Suprapubic skin (tissue), 4 donors: Measurements from ENCODE around the gene FAM131C.

Source experiments
- EP300 ChIP-seq: sonication (generic); formaldehyde crosslinking; IDR thresholded peaks from one replicate; pipeline ENCODE4 v1.6.1; 2017; ENCODE audit warnings: antibody characterized with exemption
- POLR2A ChIP-seq, 2 donors: fragments of 450-650 bp; IDR thresholded peaks; one replicate each; pipeline ENCODE4 v1.6.1; 2017; ENCODE audit warnings: antibody characterized with exemption in 2 of 2, mild to moderate bottlenecking in 2 of 2, moderate library complexity in 2 of 2
- POLR2AphosphoS5 ChIP-seq, 3 donors: sonication (generic); formaldehyde crosslinking; IDR thresholded peaks; one replicate each; pipeline ENCODE4 v1.6.1; 2017; ENCODE audit warnings: antibody characterized with exemption in 3 of 3
- TF ChIP-seq, protein P1 (sequence below), 2 donors: fragments of 200-600 bp in 1 of 2; fragments of 450-650 bp in 1 of 2; sonication (generic) in 1 of 2; IDR thresholded peaks; one replicate each; pipeline ENCODE4 v1.5.1; 2016 to 2019; ENCODE audit warnings: antibody characterized with exemption in 2 of 2, mild to moderate bottlenecking in 1 of 2, moderate library complexity in 1 of 2

DNA sequence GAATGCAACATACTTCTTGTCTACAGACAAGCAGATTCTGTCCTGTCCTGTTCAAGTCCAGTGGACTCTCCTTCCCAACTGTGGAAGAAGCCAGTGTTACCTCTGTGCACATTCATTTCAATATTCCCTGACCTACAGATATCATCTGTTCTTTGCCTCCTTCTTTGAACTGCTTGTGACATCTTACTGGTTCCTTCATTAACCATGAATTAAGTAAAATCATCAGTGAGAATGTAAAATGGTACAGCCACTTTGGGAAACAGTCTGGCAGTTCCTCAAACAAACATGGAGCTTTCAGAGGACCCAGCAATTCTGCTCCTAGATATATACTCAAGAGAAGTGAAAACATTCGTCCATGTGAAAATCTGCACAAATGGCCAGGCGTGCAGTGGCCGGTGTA, 62.6 kb downstream of the FAM131C start:
- TF ChIP-seq, protein P1, sequence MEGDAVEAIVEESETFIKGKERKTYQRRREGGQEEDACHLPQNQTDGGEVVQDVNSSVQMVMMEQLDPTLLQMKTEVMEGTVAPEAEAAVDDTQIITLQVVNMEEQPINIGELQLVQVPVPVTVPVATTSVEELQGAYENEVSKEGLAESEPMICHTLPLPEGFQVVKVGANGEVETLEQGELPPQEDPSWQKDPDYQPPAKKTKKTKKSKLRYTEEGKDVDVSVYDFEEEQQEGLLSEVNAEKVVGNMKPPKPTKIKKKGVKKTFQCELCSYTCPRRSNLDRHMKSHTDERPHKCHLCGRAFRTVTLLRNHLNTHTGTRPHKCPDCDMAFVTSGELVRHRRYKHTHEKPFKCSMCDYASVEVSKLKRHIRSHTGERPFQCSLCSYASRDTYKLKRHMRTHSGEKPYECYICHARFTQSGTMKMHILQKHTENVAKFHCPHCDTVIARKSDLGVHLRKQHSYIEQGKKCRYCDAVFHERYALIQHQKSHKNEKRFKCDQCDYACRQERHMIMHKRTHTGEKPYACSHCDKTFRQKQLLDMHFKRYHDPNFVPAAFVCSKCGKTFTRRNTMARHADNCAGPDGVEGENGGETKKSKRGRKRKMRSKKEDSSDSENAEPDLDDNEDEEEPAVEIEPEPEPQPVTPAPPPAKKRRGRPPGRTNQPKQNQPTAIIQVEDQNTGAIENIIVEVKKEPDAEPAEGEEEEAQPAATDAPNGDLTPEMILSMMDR (IDR thresholded peaks at IDR 0.05): no peak
- TF ChIP-seq POLR2A (IDR thresholded peaks at IDR 0.05): no peak
- no peak for TF ChIP-seq EP300
- TF ChIP-seq POLR2AphosphoS5 (IDR thresholded peaks at IDR 0.05): no peak
